Ramos (cell line): ENCODE data around the gene SLC6A9.

ENCODE experiments used
- in situ Hi-C: fragments of 300-500 bp; cut with MboI; formaldehyde crosslinking; loops from one replicate; pipeline ENCODE4 v1.14.3; 2022; ENCODE audit warnings: low sequenced_read_pairs; ENCODE audit not compliant: unreplicated experiment

Gene SLC6A9

DNA sequence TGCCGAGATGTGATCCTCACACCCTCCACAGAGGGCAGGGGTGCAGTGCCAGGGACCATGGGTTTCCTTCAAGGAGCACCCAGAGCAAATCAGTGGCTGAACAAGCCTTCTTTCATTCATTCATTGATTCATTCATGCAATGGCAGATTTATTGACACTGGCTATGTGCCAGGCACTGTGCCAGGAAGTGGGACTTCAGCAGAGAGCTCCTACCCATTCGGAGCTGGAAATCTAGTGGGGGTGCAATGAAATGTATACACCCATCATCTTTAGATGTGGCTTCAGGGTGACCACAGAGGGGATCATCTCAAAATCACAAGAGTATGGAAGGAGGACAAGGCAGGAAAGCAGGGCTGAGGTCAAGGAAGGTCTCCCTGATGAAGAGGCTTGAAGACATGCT lies 18.9 kb downstream of the SLC6A9 start:
- in situ Hi-C loops, result no loop called here

DNA sequence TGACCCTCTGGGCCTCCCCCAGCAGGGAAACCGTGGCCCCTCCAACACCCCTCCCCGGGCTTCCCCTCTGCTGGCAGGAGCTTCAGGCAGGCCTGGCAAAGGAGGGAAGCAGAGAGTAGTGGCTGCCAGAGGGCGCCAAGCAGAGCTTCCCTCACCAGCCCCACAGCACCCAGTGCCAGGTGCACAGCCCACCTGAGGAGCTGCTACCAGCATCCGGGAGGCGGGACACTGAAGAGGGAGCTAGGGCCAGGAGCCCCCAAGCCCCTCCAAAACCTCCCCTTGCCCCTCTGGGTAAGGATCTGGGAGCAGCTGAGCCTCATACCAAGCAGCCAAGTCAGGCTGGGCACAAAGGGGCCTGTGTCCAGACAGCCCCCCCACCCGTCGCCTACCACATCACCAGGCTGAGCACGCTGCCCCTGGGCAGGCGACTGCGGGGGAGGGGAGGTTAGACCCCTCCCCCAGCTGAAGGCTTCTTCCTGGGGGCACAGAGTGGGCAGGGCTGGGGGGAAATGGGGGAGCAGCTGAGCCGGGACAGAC lies 20.3 kb downstream of the SLC6A9 start:
- in situ Hi-C loops, result no loop called here

DNA sequence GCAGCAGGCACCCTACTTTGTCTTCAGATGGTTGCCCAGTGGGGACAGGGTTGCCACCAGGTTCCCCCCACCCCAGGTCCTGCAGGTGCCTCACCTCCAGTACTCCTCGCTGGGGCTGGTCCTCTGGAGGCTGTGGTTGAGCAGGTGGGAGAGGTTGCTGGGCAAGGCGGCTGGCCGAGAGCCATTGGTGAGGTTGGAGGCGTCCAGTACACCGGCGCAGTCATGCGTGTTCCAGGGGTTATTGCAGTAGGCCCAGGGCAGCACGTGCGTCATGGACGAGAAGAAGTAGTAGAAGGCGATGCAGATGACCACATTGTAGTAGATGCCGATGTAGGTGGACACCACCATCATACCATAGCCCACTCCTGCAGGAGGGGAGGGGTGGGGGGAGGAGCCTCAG lies 23.0 kb downstream of the SLC6A9 start:
- in situ Hi-C loops, result no loop called here

DNA sequence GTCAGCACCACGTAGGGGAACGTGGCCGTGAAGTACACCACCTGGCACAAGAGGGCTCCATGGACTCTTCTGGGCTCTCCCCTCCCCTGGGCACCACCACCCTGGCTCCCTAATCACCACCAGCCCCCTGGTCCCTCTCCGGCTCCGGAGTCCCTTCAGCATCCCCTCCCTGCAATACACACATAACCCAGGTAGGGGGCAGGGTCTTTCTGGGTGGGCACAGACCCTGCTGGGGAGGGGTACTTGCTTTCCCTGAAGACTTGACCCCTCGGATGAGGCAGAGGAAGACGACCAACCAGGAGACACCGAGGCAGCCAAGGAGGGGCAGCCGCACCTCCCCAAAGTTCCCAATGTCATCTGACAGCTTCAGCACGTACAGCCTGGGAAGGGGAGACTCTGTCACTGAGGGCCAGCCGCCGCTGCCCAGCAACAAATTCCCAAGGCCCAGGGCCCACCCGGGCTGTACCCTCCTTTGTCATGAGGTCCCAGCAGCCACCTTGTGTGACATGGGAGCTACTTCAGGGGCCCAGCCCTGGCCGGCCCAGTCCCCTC lies 28.6 kb downstream of the SLC6A9 start:
- in situ Hi-C loops, result loop anchor here (5.0 kb wide), 1 partner anchor 45 kb away; no protein-coding TSS in a partner anchor

DNA sequence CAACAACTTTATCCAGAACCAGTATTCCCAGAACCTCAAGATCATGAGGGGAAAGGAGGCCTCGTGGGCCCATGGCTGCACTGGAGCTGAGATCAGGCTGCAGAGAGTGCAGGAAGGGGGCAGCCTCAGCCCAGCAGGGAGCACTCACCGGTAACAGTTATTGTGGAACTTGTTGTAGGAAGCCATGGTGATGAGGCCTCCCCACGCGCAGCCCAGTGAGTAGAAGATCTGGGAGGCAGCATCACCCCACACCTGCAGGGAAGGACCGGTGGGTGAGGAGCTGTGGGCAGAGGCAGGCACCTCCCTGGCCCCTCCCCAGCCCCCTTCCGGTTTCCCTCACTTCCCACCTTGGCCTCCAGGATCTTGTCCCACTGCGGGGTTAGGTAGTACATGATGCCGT lies 29.1 kb downstream of the SLC6A9 start:
- in situ Hi-C loops, result loop anchor here (5.0 kb wide), 1 partner anchor 45 kb away; no protein-coding TSS in a partner anchor

DNA sequence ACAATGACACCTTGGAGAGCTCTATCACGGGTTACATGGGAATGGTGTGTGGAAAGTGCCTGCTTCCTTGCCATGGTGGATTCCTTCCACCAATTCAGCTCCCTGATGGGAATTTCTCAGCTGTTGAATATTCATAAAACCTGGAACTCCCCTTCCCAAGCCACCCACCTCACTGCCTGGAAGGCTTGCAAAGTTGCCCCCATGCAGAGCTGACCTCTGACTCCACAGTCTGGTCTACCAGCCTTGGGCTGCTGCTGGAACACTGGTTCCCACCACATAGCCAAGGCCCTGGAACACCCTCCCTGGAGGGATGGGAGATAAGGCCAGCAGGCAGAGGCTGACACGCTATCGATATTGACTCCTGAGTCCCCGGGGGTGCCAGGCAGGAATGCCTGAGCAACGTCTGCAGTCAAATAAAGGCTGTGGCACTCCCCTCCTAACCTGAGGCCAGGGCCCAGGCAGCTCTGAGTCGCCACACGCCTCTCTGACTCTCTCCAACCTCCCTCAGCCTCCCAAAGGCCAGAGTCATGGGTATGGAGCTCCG lies 31.1 kb downstream of the SLC6A9 start:
- in situ Hi-C loops, result loop anchor here (5.0 kb wide), 1 partner anchor 47 kb away; no protein-coding TSS in a partner anchor

DNA sequence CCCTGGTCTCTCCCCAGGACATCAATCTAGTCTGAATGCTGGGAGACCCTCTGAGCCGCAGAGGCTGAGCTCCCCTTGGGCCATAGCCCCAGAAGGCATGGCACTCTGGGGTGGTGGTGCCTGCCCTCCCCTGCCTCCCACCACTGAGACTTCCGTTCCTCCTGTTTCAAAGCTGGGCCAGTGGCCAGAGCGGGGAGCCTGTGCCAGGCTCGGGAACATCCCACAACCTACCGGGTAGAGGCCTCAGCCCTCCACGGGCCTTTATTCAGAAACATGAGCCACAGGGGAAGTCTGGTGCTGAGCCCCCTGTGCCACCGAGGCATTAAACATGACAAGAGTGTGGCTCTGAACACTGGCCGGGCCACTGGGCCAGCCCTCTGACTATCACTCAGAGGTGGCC lies 31.8 kb downstream of the SLC6A9 start:
- in situ Hi-C loops, result no loop called here

DNA sequence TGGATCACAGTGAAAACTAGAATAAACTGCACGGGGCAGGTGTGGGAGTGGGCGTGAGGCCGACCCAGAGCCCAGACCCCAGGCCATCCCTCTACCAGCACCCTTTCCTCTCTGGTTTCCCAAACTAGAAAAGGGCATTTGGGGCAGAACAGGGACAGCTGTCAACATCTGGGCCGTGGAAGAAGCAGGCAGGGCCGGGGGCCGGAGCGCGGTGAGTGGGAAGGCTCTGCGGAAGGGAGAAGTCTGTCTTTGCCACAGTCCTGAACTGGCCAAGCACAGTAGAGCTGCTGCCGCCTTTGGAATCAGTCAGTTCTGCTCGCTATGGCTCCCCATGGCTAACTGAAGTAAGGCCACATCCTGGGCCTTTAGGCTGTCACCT lies 33.3 kb downstream of the SLC6A9 start:
- in situ Hi-C loops, result no loop called here

DNA sequence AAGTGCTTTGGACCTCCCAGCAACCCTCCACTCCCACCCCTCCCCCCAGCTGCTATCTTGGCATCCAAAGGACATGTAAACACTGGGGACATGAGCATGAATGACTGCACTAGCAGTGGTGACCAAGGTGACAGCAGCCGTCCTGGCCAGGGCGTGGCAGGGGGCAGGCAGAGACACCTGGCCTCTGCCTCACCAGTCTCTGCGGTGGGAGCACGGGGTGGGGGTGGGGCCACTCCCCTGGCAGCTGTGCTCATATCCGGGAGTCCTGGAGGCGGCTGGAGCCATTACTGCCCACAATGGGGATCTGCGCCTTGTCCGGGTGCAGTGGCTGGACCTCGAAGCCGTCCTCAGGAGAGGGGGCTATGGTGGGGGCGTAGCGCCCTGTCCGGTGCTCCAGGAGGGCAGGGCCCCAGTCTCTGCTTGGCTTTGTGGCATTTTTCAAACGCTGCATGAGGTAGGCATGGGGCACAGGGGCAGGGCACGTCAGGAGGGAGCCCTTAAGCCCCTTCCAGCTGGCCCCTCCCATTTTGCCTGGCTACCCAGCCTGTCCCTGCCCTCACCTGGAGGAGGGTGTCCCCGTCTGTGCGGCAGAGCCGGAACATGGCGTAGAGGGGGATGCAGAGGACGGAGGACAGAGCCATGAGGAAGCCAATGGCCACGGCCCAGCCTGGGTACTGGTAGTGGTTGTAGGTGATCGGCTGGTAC lies 33.8 kb downstream of the SLC6A9 start:
- in situ Hi-C loops, result no loop called here

DNA sequence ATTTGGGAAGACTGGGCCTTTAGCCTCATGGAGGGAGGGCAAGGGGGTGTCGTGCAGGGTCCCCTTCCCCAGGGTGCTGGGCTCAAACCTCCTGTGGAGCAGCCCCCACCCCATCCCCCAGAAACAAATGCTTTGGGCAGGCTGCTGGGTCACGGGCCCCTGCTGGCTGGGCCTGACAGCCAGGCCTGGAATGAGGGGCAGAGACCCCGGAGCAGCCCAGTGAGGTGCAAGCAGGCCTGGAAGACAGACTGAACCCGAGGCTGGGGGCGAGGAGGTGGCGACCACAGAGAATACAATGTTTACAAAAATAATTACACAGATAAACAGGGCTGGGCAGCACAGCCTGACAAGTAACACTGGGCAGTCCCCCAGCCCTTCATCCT lies 34.5 kb downstream of the SLC6A9 start:
- in situ Hi-C loops, result no loop called here

DNA sequence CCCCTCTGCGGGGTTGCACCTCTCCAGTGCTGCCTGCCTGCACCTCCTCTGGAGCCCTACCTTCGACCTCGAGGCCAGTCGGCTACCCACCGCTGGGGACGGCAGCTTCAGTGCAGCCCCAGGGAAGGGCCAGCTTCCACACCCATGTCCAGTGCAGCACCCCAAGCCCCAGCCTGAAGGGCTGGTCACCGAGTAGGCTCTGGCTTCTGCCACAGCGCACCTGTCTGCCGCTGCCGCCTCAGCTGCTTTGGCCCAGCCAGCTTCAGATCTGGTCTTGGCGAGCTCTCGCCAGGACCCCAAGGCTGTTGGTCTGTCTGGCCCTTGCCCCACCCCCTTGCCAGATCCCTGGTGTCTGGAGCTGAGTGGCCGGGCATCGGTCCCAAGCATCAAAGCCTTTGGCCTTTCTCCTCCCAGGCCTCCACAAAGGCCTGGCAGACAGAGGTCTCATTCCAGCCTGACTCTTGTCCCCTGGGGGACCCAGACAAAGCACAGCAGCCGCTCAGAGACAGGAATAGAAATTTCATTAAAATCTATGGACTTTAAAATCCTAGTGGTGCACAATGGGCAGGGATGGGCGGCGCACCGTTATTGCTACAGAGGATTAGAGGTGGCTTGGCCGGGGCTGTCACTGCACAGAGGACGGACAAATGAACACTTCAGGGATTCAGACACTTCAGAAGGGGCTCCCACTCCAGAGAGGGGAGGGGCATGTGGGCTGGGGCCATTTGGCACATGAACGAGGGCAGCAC lies 35.1 kb downstream of the SLC6A9 start:
- in situ Hi-C loops, result no loop called here

DNA sequence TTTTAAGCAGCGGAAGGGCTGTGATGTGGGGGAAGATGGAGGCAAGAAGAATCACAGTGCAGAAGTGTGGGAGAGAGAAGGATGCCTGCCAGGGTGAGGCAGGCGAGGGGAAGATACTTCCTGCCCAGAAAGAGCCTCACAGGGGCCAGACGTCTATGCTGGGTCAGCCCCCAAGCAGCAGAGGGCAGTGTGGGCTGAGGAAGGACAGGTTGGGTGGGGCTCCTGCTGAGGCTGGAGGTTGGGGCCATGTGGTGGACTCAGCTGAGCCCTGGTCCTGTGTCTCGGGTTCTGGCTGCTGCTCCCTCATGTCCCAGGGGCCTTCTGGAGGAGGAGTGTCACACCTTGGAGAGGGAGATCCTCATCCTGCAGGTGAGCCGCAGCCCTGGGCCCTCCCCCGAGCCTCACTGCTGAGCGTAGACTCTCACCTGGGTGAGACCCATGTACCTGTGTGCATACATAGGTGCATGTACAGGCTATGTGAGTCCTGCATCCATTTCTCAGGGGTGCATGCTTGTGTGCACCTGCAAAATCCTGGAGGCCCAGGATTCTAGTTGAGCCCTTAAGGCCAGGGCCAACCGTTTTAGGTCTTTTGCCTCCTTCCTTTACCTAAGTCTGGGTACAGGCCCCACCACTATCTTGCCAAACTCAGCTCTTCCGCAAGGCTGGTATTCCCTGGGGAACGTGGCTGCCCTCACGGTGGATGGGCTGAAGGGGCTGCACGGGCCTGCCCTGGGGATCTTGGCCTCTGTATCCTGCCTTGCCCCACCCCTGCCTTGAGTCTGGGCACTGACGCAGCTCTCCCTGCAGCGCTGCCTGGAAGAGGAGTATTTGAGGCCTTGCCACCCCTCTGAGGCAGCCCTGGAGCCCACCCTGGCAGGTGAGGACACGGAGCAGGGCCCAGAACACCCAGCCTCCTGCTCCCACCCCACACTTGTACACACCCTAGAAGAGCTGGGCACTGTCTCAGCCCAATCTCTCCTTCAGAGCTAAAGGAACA lies 36.2 kb downstream of the SLC6A9 start:
- in situ Hi-C loops, result no loop called here

DNA sequence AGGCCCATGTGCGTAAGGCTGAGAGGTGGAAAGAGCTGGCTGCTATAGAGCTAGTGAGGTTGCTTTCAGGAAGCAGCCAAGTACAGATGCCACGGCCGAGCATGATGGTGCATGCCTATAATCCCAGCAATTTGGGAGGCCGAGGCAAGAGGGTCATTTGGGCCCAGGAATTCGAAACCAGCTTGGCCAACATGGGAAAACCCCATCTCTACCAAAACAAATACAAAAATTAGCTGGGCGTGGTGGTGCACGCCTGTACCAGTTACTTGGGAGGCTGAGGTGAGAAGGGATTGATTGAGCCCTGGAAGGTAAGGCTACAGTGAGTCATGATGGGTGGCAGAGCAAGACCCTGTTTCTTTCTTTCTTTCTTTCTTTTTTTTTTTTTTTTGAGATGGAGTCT lies 37.2 kb downstream of the SLC6A9 start:
- in situ Hi-C loops, result no loop called here

DNA sequence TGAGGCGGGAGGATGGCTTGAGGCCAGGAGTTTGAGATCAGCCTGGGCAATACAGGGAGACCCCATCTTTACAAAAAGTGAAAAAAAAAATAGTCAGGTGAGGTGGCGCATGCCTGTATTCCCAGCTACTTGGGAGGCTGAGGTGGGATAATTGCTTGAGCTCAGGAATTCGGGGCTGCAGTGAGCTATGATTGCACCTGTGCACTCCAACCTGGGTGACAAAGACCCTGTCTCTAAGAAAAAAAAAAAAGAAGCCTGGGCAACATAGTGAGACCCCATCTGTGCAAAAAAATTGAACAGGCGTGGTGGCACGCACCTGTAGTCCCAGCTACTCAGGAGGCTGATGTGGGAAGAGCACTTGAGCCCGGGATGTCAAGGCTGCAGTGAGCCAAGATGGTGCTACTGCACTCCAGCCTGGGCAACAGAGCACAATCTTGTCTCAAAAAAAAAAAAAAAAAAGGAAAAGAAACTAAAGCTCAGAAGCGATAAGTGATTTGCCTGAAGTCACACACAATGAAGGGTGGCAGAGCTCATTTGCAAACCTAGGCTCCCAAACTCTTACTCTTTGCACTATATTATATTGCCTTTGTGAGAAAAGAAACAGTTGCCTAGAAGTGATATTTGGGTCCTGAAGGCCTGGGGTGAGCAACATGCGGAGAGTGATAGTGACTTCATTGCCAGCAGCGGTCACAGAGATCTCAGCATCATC lies 37.9 kb downstream of the SLC6A9 start:
- in situ Hi-C loops, result no loop called here

DNA sequence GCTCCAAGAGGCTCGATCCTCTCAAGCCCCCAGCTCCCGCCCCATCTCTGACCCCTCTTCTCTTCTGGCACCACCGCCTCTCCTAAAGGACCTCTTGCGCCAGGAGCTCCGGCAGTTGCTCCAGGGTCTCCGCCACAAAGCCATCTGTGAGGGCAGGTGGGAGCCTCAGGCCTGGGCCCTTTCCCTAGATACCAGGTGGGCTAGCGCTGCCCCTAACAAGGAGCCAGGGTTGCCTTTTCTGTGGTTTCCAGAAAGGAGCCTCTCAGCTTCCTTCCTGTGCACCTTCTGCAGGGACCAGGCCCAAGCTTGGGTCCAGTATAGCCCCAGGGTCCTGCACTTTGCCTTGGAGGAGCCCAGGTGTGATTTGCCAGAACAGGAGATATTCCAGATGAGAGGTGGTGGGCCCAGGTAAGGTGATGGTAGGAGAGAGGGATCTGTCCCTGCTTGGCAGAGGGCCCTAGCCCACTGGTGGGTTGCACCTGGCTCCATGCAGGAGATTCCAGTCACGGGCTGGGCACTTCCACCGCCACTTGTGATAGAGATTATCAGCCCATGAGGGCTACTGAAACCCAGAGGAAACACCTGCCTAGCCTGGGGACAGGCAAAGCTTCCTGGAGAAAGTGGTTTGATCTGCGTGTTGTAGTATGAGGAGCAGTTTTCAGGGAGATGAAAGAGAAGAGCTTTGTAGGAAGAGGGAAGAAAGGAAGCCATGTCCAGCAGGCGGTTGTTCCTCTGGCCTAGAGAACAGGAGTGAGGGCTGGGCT lies 38.8 kb downstream of the SLC6A9 start:
- in situ Hi-C loops, result no loop called here

DNA sequence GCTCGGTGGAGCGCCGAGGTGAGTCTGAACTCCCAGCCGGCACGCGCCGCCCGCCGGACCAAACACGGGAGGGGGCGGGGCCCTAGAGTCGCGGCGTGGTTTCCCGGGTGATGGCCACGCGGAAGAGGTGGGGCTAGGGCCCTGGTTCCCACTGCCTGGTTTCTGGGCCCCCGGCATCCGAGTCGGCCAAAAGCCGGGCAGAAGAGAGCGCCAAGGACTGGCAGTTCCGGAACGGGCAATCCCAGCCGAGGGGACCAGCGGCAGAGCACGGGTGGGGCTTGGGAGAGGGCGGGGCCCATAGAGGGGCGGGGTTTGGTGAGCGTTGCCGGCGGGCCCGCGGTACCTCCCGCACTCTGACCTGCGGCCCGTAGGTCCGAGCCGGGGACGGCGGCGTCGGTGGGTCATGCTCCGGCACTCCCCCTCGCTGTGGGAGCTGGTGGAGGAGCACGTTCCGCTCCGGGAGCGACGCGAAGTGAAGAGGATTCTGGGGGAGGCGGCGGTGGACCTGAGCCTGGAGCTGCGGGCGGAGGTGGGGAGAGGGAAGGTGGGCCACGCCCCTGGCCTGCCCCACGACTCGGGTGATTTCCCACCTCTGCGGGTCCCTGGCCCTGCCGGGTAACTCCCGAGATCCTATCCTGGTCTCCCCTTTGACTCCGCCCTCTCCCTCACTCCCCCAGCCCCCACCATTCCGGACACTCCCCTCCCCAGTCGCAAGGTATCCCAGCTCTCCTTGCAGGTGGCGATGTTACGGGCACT lies 39.6 kb downstream of the SLC6A9 start, which contains the start of gene CCDC24:
Gene CCDC24, plus strand, starts transcription at position 124 of the 756 bp plus-strand sequence. Its CDS starts 280 bp downstream, at position 404.
- in situ Hi-C loops, result no loop called here

DNA sequence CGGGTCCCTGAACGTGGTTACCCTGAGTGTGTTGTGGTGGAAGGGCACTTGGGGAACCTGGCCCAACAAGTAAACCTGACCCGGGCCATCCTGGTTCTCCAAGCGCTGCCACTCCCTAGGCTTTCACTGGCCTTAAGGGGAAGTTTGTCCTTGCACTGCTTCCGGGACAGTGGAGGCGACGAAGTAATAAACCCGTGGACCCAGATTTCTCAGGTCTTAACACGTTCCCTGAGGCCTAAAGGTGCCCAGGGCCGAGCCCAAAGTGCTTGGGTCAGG lies 40.1 kb downstream of the SLC6A9 start:
- in situ Hi-C loops, result no loop called here
